ENCODE measurements around the gene PROZ.
A peak's percentile ranks its signal among the peaks of the same experiment; 100 is the strongest.
"Not testable (repeated sequence)": the region's sequence is repeated elsewhere in the genome, so short reads cannot be mapped to it uniquely, and the experiment has no call there.

PROZ gene

GRCh38 chr13:113158946-113159345 is 498 bp downstream of the PROZ start:
- no peak for DNase-seq

- DNase-seq = no peak
These were observed 1.3 kb downstream of the PROZ start for GRCh38 chr13:113159701-113160100.

- no peak for DNase-seq
These were observed 2.5 kb downstream of the PROZ start for GRCh38 chr13:113160983-113161382.

- DNase-seq = no peak
These were observed 3.0 kb downstream of the PROZ start for GRCh38 chr13:113161433-113161832.

- not testable (repeated sequence) for DNase-seq
These were observed 3.5 kb downstream of the PROZ start for GRCh38 chr13:113161975-113162374.

GRCh38 chr13:113162783-113163685 is 4.6 kb downstream of the PROZ start:
- DNase-seq = no peak

GRCh38 chr13:113164492-113164891 is 6.0 kb downstream of the PROZ start:
- DNase-seq = peak; percentile 73

GRCh38 chr13:113166266-113166665 is 7.8 kb downstream of the PROZ start:
- no peak for DNase-seq

- DNase-seq = no peak
These were observed 8.2 kb downstream of the PROZ start for GRCh38 chr13:113166681-113167080.

GRCh38 chr13:113167155-113167554 is 8.7 kb downstream of the PROZ start:
- DNase-seq = no peak

GRCh38 chr13:113167575-113167974 is 9.1 kb downstream of the PROZ start:
- DNase-seq = no peak

GRCh38 chr13:113168211-113168610 is 9.8 kb downstream of the PROZ start:
- DNase-seq = no peak

- no peak for DNase-seq
These were observed 11.1 kb downstream of the PROZ start for GRCh38 chr13:113169277-113170272.

GRCh38 chr13:113170511-113170910 is 12.1 kb downstream of the PROZ start:
- DNase-seq = peak; percentile 24

- DNase-seq = peak; percentile 26
These were observed 13.0 kb downstream of the PROZ start for GRCh38 chr13:113171250-113172125.

GRCh38 chr13:113172419-113172926 is 14.0 kb downstream of the PROZ start:
- DNase-seq = no peak

- peak; percentile 87 for DNase-seq
These were observed 17.8 kb downstream of the PROZ start for GRCh38 chr13:113176280-113176679.

- DNase-seq = no peak
These were observed 18.4 kb downstream of the PROZ start for GRCh38 chr13:113176822-113177221.

GRCh38 chr13:113178070-113178895 is 19.8 kb downstream of the PROZ start:
- no peak for DNase-seq

- DNase-seq = no peak
These were observed 20.4 kb downstream of the PROZ start for GRCh38 chr13:113178896-113179167.

- peak; percentile 63 for DNase-seq
These were observed 21.2 kb downstream of the PROZ start for GRCh38 chr13:113179374-113180230.
